Hepatocyte (in vitro differentiated cells): Measurements from ENCODE around the gene M6PR. TPM values are rescaled to one million over a fixed set of nuclear protein-coding genes. Genes with fewer than 3 reads are reported as not detected.

Experiments used
- DNase-seq: peaks from one replicate; pipeline ENCODE4 v3.0.0-alpha.2; 2016; ENCODE audit warnings: low spot score
- H2AFZ ChIP-seq: fragments of 200-600 bp; sonication (generic); 2 replicates; pipeline ENCODE4 v1.6.0; 2016; ENCODE audit warnings: antibody characterized with exemption, mild to moderate bottlenecking
- H3K27ac ChIP-seq: fragments of 200-600 bp; sonication (generic); 2 replicates; pipeline ENCODE4 v1.5.1; 2016; ENCODE audit warnings: mild to moderate bottlenecking
- H3K27me3 ChIP-seq: fragments of 200-600 bp; sonication (generic); 2 replicates; pipeline ENCODE4 v1.6.1; 2016
- H3K36me3 ChIP-seq: fragments of 200-600 bp; sonication (generic); replicated peaks from 2 replicates; pipeline ENCODE4 v1.5.1; 2016; ENCODE audit warnings: low read depth; ENCODE audit not compliant: insufficient read depth
- H3K4me1 ChIP-seq: fragments of 200-600 bp; sonication (generic); 2 replicates; pipeline ENCODE4 v1.5.1; 2016; ENCODE audit warnings: mild to moderate bottlenecking, moderate library complexity; ENCODE audit not compliant: insufficient read depth
- H3K4me2 ChIP-seq: fragments of 200-600 bp; sonication (generic); 2 replicates; pipeline ENCODE4 v1.6.0; 2016
- H3K4me3 ChIP-seq: fragments of 200-600 bp; sonication (generic); 2 replicates; pipeline ENCODE4 v1.5.1; 2016; ENCODE audit warnings: mild to moderate bottlenecking
- H3K79me2 ChIP-seq: fragments of 200-600 bp; sonication (generic); 2 replicates; pipeline ENCODE4 v1.6.0; 2017; ENCODE audit warnings: mild to moderate bottlenecking
- H3K9me2 ChIP-seq: fragments of 200-600 bp; sonication (generic); replicated peaks from 2 replicates; pipeline ENCODE4 v1.6.0; 2017; ENCODE audit warnings: mild to moderate bottlenecking; ENCODE audit not compliant: insufficient read depth
- H3K9me3 ChIP-seq: fragments of 200-600 bp; sonication (generic); 2 replicates; pipeline ENCODE4 v1.5.1; 2016; ENCODE audit warnings: low read depth, mild to moderate bottlenecking
- H4K20me1 ChIP-seq: fragments of 200-600 bp; sonication (generic); 2 replicates; pipeline ENCODE4 v1.6.0; 2016; ENCODE audit warnings: mild to moderate bottlenecking; ENCODE audit not compliant: insufficient read depth, poor library complexity, severe bottlenecking
- EZH2 ChIP-seq: fragments of 200-600 bp; sonication (generic); IDR thresholded peaks from 2 replicates; pipeline ENCODE4 v1.6.1; 2016; ENCODE audit warnings: antibody characterized with exemption, mild to moderate bottlenecking, borderline replicate concordance
- EZH2phosphoT487 ChIP-seq: fragments of 200-600 bp; sonication (generic); IDR thresholded peaks from one replicate; pipeline ENCODE4 v1.6.1; 2018; ENCODE audit warnings: antibody characterized with exemption, mild to moderate bottlenecking, low read depth, moderate library complexity; ENCODE audit not compliant: unreplicated experiment, severe bottlenecking
- WGBS: methylation state at CpG from one replicate; pipeline ENCODE4 v1.1.6; 2016; ENCODE audit warnings: low lambda C conversion rate; ENCODE audit errors: missing lambda C conversion rate; 5-methylcytosine and 5-hydroxymethylcytosine counted together
- polyA plus RNA-seq: library from polyadenylated mRNA; unstranded; fragments of >200 nt; fragmentation: Nextera tagmentation; extraction: Ambion mirVana; gene quantifications from 2 replicates; pipeline ENCODE4 v1.2.1, GENCODE V29; 2016
- total RNA-seq: library from RNA; depleted of rRNA; stranded (reverse); fragments of >200 nt; gene quantifications from 2 replicates; pipeline ENCODE4 v1.2.3, GENCODE V29; 2014
- TF ChIP-seq, protein P1 (sequence below): fragments of 200-600 bp; sonication (generic); IDR thresholded peaks from 2 replicates; pipeline ENCODE4 v1.5.1; 2016; ENCODE audit warnings: antibody characterized with exemption, mild to moderate bottlenecking; ENCODE audit not compliant: poor library complexity

Gene M6PR
- total and polyA plus RNA-seq, 2 experiments from 2014 or later: 137 to 150 TPM

DNA sequence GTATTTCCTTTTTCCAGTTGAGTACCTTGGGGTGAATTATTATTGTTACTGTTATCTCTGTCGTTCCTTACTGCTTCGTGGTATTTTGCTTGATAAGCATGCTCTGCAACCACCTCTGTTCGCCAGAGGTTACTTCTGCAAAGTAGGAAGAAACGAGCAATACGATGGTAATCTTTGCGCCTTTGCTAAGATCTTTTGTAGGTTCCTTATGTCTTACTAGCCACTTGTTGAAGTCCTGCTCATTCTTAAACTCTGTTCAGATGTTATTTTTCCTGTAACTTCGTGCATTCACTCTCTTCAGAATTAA is 729 bp upstream of the M6PR start:
- Histone ChIP-seq H3K9me2 (no peaks in the 10 kb centered on the region), H3K36me3 (no peaks in the 10 kb centered on the region), H3K4me1 (peaks cover 12% of the 10 kb centered on the region), H3K27ac (peak overlapping the region; percentile 94), H3K4me3 (peak overlapping the region; percentile 31), H3K9me3 (no peaks in the 10 kb centered on the region), H3K4me2 (peak overlapping the region; percentile 81), H3K27me3 (no peaks in the 10 kb centered on the region), H4K20me1 (peaks cover 14% of the 10 kb centered on the region), H3K79me2 (peaks cover 47% of the 10 kb centered on the region), H2AFZ (peak overlapping the region; percentile 89)
- TF ChIP-seq EZH2phosphoT487 (no peak), EZH2 (no peak)
- TF ChIP-seq, protein P1, sequence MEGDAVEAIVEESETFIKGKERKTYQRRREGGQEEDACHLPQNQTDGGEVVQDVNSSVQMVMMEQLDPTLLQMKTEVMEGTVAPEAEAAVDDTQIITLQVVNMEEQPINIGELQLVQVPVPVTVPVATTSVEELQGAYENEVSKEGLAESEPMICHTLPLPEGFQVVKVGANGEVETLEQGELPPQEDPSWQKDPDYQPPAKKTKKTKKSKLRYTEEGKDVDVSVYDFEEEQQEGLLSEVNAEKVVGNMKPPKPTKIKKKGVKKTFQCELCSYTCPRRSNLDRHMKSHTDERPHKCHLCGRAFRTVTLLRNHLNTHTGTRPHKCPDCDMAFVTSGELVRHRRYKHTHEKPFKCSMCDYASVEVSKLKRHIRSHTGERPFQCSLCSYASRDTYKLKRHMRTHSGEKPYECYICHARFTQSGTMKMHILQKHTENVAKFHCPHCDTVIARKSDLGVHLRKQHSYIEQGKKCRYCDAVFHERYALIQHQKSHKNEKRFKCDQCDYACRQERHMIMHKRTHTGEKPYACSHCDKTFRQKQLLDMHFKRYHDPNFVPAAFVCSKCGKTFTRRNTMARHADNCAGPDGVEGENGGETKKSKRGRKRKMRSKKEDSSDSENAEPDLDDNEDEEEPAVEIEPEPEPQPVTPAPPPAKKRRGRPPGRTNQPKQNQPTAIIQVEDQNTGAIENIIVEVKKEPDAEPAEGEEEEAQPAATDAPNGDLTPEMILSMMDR: no peak
- DNase-seq: no peak
- 1% methylated on average over 7 of the region's 7 CpGs for WGBS

DNA sequence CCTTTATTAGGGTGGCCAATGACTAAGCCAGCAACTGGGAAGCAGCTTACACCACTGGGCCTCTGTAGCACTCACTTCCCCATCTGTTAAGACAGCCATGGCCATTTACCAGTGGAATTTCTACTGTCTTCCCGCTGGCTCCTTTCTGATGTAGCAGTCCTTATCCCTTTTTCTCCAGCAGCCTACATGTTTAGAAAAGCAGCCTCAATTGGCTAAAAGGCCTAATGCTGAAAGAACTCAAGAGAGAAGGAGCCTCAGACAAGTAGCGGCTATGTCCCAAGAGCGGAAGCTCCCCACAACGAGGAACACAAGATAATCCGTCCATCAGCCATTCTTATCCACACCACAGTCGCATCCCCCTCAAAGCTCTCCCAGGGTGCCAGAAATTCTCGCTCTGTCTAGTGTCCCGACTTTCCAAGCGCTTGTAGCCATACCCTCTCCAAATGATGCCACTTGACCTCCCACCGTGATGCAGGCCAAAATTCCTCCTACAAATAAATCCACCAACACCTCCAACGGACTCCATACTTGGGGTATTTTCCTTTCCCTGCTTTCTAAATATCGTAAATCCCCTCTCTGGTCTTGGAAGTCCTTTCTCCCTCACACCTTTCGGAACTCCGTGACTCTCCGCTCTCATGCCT is 624 bp downstream of the M6PR start:
- peaks cover 51% of the 10 kb centered on the region for H3K79me2 ChIP-seq
- no peaks in the 10 kb centered on the region for H3K9me2 ChIP-seq
- no peaks in the 10 kb centered on the region for H3K9me3 ChIP-seq
- H3K27ac ChIP-seq: peak overlapping the region; percentile 94
- peaks cover 12% of the 10 kb centered on the region for H3K4me1 ChIP-seq
- DNase-seq: peak; percentile 44
- H3K27me3 ChIP-seq: no peaks in the 10 kb centered on the region
- WGBS: 3% methylated on average over 15 of the region's 15 CpGs
- peak overlapping the region; percentile 32 for H3K4me3 ChIP-seq
- no peak for TF ChIP-seq EZH2phosphoT487
- no peak for TF ChIP-seq EZH2
- TF ChIP-seq, protein P1: no peak
- H3K36me3 ChIP-seq: no peaks in the 10 kb centered on the region
- peak overlapping the region; percentile 53 for H2AFZ ChIP-seq
- peak overlapping the region; percentile 74 for H3K4me2 ChIP-seq
- H4K20me1 ChIP-seq: peaks cover 14% of the 10 kb centered on the region

DNA sequence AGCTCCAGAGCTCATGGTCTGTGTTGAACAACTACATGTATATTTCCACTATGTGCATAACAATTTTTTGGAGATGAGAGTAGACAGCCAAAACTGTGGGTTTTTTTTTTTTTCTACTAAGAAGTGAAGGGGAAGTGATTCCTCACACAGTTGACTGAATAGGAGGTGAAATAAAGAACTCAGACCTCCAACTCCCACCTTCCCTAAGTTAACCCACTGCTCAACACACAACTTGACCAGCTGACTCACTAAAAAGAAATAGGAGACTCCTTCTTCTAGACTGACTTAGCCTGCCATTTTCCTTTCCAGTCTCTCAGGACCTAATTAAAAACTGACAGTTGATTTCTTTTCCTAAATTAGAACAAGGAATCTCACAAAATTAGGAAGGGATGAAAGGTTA is 1.7 kb downstream of the M6PR start:
- Histone ChIP-seq H3K4me1 (peaks cover 12% of the 10 kb centered on the region), H3K36me3 (no peaks in the 10 kb centered on the region), H3K27ac (no peak overlapping the region), H3K79me2 (peaks cover 51% of the 10 kb centered on the region), H2AFZ (no peak overlapping the region), H3K4me2 (peak overlapping the region; percentile 74), H3K27me3 (no peaks in the 10 kb centered on the region), H4K20me1 (peaks cover 14% of the 10 kb centered on the region), H3K9me2 (no peaks in the 10 kb centered on the region), H3K9me3 (no peaks in the 10 kb centered on the region), H3K4me3 (peak overlapping the region; percentile 32)
- TF ChIP-seq EZH2 (no peak), EZH2phosphoT487 (no peak)
- TF ChIP-seq, protein P1: no peak
- DNase-seq: no peak
